HL-60 (cell line): ENCODE results near the gene OR4S2.

ENCODE experiments used
- DNase-seq, 2 experiments: peaks; one replicate each; pipeline ENCODE4 v3.0.0-alpha.2; 2010 to 2020; ENCODE audit warnings: low read depth in 1 of 2, low spot score in 1 of 2
- H3K27ac ChIP-seq: fragments of 250-450 bp; sonication (Bioruptor Pico); replicated peaks from 2 replicates; pipeline ENCODE4 v1.5.1; 2020; ENCODE audit warnings: mild to moderate bottlenecking, moderate library complexity
- H3K27me3 ChIP-seq: fragments of 250-450 bp; sonication (Bioruptor Pico); 2 replicates; pipeline ENCODE4 v1.5.1; 2021; ENCODE audit warnings: mild to moderate bottlenecking, moderate library complexity; ENCODE audit not compliant: insufficient read depth, poor library complexity, severe bottlenecking
- H3K4me3 ChIP-seq: replicated peaks from 2 replicates; pipeline ENCODE4 v1.5.1; 2011; ENCODE audit warnings: mild to moderate bottlenecking, control low read depth, low read length; ENCODE audit not compliant: insufficient read depth
- CTCF ChIP-seq: IDR thresholded peaks from one replicate; pipeline ENCODE4 v1.5.1; 2011; ENCODE audit warnings: low read length, control low read depth, inconsistent platforms; ENCODE audit not compliant: insufficient read depth
- GABPA ChIP-seq: IDR thresholded peaks from 2 replicates; pipeline ENCODE4 v1.6.1; 2012; ENCODE audit warnings: low read depth
- POLR2AphosphoS5 ChIP-seq: IDR thresholded peaks from 2 replicates; pipeline ENCODE4 v1.6.1; 2012; ENCODE audit warnings: low read depth
- REST ChIP-seq: IDR thresholded peaks from 2 replicates; pipeline ENCODE4 v1.6.1; 2012; ENCODE audit warnings: low read depth; ENCODE audit not compliant: insufficient replicate concordance
- SPI1 ChIP-seq: IDR thresholded peaks from 2 replicates; pipeline ENCODE4 v1.6.1; 2012; ENCODE audit warnings: low read depth, mild to moderate bottlenecking, borderline replicate concordance

The OR4S2 gene

DNA sequence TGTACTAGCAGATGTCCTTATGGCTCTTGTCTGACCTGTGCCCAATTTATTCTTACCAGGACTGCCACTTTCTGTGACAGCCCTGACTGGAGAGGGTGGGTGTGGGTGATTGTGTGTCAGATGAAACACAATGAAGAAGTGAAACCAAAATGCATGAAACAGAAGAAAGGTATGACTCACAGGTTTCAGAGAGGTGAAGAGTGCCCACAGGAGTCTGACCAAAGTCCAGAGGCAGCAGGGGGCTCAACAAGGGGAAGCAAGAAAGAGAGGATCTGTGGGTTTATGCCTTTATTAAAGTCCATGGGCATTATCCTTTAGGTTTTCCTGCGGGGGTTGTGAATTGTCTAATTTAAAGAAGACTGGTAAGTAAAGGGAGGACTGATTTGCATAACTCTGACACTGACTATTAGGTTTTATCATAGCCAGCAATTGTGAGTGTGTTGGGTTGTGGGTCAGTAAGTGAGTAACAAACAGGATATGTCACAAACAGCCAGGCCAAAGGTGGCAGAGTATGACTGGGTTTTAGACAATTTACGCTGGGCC is 10.0 kb downstream of the OR4S2 start:
- no peak overlapping the region for H3K27ac ChIP-seq
- DNase-seq, result no peak

GRCh38 chr11:55658608-55659007 is 10.5 kb downstream of the OR4S2 start:
- TF ChIP-seq POLR2AphosphoS5, result no peak
- TF ChIP-seq REST, result no peak
- TF ChIP-seq GABPA, result no peak
- no peak for TF ChIP-seq SPI1
- no peak for TF ChIP-seq CTCF
- H3K4me3 ChIP-seq, result no peak overlapping the region
- H3K27ac ChIP-seq, result no peak overlapping the region
- no peaks in the 10 kb centered on the region for H3K27me3 ChIP-seq
- no peak for DNase-seq

More for the DNA sequence above, 10.0 kb downstream of the OR4S2 start:
- TF ChIP-seq REST (no peak), CTCF (no peak), GABPA (no peak), POLR2AphosphoS5 (no peak), SPI1 (no peak)
- Histone ChIP-seq H3K27me3 (no peaks in the 10 kb centered on the region), H3K4me3 (no peak overlapping the region)

- Histone ChIP-seq H3K27me3 (no peaks in the 10 kb centered on the region), H3K27ac (no peak within 1 kb of the TSS), H3K4me3 (no peak within 1 kb of the TSS)
- no peak for TF ChIP-seq POLR2AphosphoS5
- TF ChIP-seq CTCF, result no peak
- no peak for TF ChIP-seq REST
- TF ChIP-seq SPI1, result no peak
- no peak for TF ChIP-seq GABPA
- DNase-seq, result no peak
Measured at GRCh38 chr11:55661901-55662300, 13.8 kb downstream of the OR4S2 start, which contains the start of gene OR4C6. OR4C6 (plus strand) TSS chr11:55662201; CDS start chr11:55665167, 2,966 bp downstream.
